HG02840 (cell line): Measurements from ENCODE around the gene VDR.

Source experiments
- ATAC-seq: cut with Tn5 transposase; IDR thresholded peaks from one replicate; pipeline ENCODE4 v1.9.1; 2021; ENCODE audit warnings: mild to moderate bottlenecking, moderate library complexity, moderate number of reproducible peaks; ENCODE audit not compliant: unreplicated experiment, low FRiP score

VDR gene

DNA sequence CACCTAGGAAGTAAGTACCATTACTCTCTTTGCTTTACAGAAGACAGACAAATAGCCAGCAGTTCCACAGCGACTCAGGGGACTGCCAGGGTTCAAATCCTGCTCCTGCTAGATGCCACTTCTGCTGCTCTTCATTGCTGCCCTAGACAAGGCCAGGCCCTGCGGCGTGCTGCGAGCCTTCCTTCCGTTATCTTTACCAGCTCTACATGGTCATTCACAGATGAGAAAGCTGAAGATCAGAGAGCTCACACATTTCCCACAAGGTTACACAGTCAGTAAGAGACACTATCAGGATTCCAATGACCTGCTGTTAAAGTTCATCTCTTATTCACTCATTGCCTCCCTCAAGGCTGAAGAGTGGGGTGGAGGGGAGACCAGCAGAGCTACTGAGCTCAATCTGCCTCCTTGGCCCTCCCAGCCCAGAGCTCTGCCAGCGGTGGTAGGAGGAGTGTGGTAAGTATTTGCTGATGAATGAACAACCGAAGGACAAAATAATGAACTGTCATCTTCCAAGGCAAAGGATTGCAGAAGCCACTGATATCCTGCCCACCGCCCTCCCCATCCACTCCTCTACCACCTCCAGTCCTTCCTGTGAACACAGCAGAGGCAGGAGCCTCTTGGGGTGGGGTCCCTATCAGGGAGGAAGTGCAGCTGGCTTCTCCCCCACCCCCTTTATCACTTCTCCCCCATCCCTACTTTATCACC is 70.4 kb downstream of the VDR start:
- ATAC-seq = no peak

DNA sequence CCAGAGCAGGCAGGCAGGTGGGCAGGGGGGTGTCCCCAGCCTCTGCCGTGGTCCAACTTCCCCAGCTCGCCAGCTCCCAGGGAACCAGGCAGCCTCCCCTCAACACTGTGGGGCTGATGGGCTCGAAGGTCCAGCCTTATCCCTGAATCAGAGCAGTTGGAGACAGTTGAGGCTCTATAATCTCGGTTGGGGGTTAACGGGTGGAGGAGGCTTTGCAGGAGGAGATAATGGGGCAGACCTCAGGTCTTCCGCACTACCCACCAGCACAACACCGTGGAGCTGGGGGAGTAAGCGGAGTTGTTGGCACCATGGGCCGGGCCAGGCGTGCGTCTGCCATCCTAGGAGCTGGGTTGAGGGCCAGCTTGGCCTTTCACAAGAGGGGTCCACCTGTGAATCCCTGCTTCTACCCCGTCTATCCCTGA is 71.2 kb downstream of the VDR start:
- ATAC-seq = no peak

DNA sequence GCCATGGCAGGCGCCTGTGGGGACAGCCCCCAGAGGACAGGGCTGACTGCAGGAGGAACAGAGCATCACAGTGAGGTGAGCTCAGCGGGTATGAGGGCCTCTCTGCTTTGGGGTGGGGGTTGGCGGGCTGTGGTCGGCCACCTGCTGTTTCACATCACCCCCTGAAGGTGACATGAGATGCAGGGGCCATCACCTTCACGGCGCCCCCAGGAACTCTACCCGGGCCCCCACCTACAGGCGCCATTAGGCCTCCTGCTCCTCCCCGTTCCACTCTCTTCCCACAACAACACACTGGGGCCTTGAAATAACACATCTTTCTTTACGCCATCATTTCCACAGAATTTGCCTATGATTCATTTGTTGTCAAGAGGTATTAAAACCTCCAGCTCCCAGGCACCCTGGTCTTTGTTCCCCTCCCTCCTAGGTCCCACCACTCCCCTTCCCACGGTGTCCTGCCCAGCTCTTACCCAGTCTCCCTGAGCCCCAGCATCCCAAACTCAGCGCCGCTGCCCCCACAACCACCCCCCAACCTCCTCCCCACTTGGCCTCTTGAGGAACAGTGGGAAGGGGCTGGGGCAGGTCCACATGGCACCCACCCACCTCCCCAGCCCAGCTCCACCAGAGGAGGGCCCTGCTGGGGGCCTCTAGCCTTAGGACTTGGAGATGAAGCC is 72.4 kb downstream of the VDR start:
- no peak for ATAC-seq

DNA sequence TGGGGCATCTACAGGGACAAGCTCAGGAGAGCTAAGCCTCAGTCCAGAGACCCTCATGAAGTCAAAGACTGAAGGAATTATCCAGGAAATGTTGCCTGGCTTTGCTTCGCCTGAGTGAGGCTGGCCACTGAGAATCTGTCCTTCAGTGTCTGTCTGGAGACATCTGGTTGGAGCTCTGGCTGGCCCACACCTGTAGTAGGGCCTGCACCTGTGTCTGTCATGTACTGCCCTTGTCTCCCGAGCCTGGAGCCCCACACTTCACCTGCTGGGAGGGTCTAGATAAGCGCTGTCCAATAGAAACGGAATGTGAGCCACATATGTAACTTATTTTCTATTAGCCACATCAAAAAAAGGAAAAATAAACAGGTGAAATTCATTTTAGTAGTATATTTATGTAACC is 75.2 kb downstream of the VDR start:
- ATAC-seq = no peak

DNA sequence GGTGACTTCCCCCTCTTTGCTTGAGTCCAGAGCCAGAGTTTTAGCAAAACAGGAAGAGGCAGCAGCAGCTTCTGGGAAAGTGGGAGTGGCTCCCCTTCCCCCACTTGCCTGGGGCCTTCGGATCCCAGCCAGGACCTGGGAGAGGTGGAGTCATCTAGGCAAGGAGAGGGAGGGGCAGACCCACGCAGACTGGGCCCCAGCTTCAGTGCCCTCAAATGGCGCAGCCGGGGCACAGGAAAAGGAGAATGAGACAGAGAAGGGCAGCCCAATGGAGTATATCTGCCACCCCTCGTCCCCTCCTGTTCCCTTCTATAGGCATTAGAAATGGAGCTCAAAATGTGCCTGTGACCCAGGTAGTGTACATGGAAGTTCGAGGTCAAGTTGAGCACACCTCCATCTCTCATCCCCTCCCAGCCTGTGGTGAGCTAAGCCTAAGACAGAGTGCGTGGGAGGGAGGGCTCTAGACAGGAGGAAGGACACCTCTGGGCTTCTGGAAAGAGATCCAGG is 75.8 kb downstream of the VDR start:
- no peak for ATAC-seq

DNA sequence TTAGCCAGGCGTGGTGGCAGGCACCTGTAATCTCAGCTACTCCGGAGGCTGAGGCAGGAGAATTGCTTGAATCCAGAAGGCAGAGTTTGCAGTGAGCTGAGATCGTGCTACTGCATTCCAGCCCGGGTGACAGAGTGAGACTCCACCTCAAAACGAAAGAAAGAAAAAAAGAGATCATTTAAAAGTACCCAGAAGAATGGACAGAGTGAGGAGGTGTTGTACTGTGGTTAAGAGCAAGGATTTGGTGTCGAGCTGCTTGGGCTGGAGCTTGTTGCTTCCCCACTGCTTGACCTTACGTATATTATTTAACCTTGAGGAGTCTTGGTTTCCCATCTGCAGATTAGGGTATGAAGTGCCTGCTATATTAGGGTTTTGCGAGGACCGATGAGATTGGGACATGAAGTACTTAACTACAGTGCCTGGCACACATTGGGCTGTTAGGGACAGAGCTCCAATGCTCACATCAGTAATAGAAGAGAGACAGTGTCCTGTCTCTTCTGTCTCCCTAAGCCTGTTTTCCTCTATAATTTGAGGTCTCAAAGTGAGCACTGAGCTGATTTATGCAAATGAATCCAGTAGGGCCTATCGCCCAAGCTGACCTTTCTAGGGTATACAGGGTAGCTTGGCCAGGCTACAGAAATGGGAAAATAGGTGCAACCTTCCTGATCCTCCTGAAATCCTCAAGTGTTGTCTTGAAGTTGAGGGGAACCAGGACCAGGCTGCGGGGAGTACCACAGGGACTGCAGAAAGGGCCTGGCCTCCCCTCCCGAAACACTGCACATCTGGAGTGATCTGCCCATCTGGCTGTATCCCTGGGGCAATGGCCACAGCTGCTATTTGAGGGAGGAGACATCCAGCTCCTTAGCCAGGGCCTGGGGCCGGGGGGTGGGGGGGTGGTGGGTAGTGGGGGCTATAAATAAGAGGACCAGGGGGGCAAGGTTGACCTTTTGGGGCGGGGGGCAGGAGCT is 76.5 kb downstream of the VDR start:
- ATAC-seq = no peak

DNA sequence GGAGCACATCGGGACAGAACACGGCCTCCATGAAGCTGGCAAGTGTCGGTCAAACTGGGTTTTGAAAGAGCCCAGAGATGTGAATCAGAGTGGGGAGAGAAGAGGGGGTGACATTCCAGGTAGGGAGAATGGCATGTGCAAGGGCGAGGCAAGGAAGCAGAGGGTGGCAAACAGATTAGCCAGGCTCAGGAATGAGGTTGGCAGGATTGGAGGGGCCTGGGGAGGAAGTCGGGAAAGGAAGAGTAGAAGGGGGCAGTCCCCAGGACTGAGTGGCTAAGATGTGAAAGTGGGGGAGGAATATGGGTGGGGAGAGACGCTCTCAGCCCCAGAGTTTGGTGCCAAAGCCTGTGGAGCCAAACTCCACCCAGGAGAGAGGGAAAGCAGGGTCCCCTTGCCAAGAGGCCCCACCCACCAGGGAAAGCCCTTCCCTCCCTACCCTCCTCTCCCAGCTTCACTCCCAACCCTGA is 79.6 kb downstream of the VDR start:
- no peak for ATAC-seq

DNA sequence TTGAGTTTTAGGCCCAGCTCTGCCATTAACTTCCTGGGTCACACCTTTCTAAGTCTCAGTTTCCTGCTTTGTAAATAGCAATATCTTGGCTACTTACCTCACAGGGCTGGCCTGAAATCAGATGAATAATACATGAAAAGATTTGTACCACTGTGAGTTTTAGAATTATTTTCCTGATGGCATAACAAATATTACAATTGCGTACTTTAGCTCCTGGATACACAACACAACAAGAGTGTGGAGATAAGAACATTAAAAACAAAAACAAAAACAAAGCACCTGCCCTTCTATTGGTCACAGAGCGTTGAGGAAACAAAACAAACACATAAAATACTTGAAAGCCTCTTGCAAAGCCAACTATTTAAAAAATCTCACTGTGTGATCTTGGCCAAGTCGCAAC is 80.2 kb downstream of the VDR start:
- ATAC-seq = no peak

DNA sequence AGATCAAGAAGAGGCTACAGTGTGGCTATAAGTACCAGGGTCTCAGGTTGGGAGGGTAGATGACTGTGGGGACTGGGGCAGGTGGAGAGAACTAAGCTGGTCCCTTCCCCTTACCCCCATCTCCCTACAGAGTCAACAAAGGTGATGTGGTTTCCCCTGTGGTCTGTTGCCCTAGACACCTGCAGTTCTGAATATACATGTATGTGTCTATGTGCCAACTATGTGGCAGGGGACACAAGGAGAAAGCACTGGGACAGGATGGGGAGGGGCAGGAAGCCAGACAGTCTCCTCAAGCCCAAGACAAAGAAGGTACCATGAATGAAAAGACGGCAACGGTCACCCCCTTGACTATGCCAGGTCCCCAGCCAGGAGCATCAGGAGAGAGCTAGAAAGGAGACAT is 80.6 kb downstream of the VDR start:
- ATAC-seq = no peak

DNA sequence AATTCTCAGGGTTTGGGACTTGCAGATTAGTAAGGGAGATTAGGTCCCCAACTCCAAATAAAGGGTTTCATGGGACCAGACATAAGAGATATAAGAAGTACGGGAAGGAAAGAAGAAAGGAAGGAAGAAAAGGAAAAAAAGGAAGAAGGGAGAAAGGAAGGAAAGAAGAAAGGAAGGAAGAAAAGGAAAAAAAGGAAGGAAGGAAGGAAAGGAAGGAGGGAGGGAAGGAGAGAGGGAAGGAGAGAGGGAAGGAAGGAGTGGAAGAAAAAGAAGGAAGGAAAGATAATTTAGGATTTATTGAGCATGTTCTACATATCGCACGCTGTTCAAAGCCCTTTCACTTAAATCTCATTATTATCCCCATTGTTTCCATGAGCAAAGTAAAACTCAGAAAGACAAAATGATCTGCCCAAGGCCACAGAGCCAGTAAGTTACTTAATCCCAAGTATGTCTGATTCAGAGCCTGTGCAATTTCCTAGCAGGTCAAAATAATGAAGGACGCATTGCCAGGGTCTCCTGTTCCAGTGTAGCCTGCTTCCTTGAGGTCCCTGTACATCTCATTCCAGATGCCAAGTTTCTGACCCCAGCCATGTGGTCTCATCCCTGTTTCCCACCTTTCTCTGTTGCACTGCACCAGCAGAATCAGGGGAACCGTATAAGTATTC is 81.2 kb downstream of the VDR start:
- no peak for ATAC-seq

DNA sequence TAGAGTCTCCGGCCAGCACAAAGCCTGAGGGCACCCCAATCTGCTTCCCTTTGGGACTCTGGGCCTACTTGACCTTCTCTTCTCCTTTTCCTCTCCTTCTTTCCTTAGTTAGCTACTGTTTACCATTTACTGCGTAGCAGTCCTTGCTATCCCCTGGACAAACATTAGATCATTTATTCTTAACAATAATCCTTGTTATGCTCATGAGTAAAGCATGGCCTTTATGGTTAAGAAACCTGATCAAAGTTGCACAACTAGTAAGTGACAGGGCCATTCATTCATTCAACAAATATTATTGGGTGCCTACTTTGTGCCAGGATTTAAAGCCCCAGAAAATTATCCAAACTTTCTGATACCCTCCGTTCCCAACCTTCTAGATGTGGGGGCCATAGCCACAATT is 81.9 kb downstream of the VDR start:
- no peak for ATAC-seq

DNA sequence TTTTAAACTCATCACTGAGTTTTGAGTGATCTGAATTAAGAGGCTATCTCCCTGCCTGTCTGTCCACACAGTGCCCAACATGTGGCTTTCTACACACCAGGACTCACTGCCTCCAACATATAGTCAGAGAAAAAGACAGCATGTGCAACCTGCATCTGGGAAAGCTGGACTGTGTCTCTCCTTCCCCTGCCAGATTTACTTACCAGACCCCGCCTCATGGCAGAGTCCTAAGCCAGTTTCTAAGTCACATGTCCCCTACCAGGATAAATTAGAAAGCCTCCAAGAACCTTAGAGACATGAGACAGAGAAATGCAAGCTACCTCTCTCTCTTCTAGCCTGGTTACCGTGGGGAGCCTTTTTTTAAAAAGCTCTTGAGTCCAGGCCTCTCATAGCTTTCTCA is 82.4 kb downstream of the VDR start:
- ATAC-seq = no peak

DNA sequence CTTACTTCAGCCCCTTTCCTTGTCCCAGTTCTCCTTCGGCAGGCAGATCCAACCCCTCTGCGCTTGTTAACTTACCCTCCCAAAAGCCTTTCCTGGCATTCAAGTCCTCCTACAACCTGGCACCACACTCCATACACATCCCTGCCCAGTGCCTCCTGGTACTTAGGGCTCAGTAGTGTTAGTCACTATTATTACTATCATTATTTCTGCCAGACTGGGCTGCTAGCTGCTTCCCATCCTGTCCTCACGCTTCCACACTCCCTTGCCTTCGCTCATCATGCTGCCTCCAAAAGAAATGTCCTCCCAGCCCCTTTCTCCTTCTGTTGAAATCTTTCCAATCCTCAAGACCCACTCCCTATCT is 83.5 kb downstream of the VDR start:
- ATAC-seq = no peak

DNA sequence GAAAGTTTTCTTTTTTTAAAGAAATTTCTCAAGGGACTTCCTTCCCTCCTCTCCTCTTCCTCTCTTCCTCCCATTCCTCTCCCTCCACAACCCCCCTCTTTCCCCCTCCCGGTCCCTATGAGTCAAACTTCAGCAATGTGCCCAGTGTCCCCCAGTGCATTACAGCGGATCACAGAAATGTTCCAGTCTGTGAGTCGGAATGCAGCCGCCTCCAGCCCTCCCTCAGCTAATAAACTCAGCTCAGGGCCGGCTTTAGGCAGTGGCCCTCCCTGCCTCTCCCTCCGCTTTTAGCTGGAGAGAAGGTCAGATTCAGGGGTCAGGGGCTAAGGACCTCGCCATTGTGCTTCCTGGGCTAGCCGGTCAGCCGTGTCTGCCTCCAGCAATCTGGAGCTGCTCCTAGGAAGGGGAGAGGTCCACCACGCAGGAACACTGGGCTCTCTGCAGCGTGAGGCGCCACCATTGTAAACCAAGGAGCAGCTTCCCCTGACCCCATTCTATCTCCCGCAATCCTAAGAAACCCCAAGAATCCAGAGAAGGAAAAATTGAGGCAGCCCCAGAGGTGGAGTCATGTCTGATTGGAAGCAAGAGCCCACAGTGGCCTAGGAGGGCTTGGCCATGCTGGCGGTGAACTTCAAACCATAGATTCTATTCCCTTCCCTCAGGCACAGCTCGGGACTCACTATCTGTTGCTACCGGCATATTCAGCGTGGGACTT is 84.0 kb downstream of the VDR start:
- no peak for ATAC-seq

DNA sequence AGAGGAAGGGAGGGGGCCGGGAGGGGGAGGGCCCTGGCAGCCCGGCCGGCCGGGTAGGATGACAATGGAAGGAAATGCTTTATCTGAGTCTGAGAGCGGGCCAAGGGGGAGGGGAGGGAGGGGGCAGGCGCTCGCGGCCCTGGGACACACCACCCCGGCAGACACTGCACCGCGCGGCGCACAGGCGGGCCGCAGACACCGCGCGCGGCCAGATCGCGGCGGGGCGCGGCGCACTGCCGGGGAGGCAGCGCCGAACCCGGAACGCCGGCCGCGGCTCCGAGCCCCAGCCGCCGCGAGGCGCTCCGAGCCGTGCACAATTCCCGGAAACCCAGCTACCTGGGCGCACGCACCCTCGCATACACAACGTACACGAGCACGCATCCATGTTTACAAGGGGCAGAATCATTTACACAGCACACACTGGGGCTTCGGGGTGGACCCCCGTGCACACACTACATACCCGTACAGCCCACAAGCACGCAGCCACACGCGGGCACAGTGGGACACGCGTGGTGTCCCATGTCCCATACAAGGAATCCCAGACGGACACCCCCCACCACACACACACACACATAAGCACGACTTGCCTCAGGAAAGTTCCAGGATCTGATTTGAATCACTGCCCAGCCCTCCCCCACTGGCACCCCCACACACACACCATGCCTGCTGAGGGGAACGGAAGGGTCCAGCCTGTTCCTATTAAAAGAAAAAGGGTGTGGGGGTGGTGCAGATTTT is 84.7 kb downstream of the VDR start, which contains the start of gene HDAC7:
TSS of gene HDAC7 (minus strand) at position 8 of the 735 bp plus-strand sequence. CDS start 118 bp downstream, outside the sequence.
- peak; percentile 40 for ATAC-seq

DNA sequence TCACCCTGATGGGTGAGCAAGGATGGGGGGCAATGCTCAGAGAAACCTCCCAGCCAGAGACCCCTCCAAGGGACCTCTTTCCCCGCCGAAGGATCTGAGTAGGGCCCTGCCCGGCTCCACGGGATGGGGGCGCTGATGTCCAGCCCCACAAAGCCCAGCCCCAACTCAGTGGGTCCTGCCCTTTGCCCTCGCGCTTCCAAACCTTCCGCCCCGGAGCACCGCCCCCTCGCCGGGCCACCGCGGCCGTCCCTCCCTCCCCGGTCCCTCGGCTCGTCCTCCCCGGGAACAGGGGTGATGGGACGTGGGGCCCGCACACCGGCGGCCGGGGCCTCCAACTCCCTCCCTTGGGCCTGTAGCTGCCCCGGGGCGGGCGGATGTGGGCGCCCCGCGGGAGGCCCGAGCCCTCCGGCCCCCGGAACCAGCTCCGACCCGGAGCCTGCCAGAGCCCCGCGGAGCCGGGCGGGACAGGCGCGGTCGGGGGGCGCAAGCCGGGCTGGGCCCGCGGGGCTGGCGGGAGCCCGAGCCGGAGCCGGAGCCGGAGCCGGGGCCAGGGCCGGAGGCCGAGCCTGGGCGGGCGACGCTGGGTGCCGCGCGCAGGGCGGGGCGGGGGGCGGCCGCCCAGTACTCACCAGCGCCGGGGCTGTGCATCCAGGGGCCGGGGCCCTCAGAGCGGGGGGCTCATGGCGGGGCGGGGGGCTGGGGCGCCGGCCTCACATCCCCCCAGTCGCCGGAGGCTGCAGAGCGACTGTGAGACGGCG is 85.5 kb downstream of the VDR start:
- peak; percentile 42 for ATAC-seq

DNA sequence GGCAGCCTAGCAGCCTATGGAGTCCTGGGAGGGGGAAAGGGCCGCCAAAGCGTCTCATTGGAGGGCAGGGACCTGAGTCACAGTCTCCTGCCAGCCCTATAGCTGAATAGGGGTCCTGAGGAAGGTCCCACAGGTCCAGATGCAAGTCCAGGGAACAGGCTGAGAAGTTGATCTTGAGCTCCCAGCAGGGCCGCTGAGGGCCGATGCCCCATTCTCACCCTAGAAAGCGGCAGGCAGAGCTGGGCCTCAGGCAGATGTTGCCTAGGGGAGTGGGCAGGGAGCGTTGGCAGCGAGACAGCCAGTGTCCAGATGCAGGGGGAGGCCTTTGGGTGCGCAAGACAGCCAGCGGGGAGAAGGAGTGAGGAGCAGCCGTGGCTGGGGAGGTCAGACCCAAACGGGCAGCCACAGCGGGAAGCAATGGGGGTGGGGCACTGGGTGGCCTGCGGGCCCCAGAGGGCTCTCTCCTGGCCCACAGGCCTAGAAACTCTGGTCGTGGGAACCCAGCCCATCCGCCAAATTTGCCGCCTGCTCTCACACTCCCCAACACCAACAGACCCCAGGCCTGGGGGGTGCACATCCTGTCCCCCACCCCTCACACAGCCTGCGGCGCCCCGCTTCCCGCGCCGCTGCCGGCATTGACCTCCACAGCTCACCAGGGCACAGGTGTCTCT is 86.2 kb downstream of the VDR start:
- no peak for ATAC-seq

DNA sequence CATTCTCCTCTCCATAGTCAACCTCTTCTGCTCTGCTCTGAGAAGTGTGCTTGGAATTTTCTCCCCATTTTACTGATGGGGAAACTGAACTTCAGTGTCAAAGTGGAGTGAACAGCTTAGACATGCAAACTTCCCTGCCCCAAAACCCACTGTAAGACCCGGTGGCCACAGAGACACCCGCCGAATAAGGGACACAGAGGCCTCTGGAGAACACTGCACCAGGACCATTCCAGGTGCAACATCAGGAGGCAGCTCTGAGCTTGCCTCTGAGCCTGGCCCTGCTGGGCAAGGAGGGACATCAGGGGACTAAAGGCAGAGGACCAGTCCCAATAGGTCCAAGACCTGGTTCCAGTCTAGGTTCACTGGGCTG is 86.8 kb downstream of the VDR start:
- no peak for ATAC-seq
